Neural crest cell (in vitro differentiated cells): ENCODE measurements around the gene SENP8. TPM values are rescaled to one million over a fixed set of nuclear protein-coding genes. Genes with fewer than 3 reads are reported as not detected.

Experiments used
- DNase-seq: peaks from one replicate; pipeline ENCODE4 v3.0.0; 2021; ENCODE audit warnings: low read depth, mixed read lengths, low spot score
- H3K27ac Mint-ChIP-seq: one replicate; pipeline ENCODE4 v1.8.0; 2021; ENCODE audit warnings: mild to moderate bottlenecking, mixed read lengths; ENCODE audit not compliant: unreplicated experiment
- H3K27me3 Mint-ChIP-seq: 2 replicates; pipeline ENCODE4 v1.8.0; 2021; ENCODE audit warnings: low read depth, mild to moderate bottlenecking, mixed read lengths
- H3K36me3 Mint-ChIP-seq: 2 replicates; pipeline ENCODE4 v1.8.0; 2021; ENCODE audit warnings: low read depth, mild to moderate bottlenecking, mixed read lengths
- H3K4me1 Mint-ChIP-seq: 2 replicates; pipeline ENCODE4 v1.8.0; 2021; ENCODE audit warnings: mixed read lengths
- H3K4me3 Mint-ChIP-seq: one replicate; pipeline ENCODE4 v1.8.0; 2021; ENCODE audit warnings: mild to moderate bottlenecking, mixed read lengths
- H3K9me3 Mint-ChIP-seq: 2 replicates; pipeline ENCODE4 v1.8.0; 2021; ENCODE audit warnings: mixed read lengths
- CTCF ChIP-seq: fragments of 200-600 bp; sonication (generic); conservative IDR thresholded peaks from 2 replicates; pipeline ENCODE4 v1.5.0; 2021; ENCODE audit warnings: antibody characterized with exemption, mild to moderate bottlenecking
- total RNA-seq: library from RNA; stranded (reverse); gene quantifications from 2 replicates; pipeline ENCODE4 v1.2.1, GENCODE V29; 2021

SENP8 gene
- total RNA-seq, 1 donor from 2014 or later: 4.3 TPM

DNA sequence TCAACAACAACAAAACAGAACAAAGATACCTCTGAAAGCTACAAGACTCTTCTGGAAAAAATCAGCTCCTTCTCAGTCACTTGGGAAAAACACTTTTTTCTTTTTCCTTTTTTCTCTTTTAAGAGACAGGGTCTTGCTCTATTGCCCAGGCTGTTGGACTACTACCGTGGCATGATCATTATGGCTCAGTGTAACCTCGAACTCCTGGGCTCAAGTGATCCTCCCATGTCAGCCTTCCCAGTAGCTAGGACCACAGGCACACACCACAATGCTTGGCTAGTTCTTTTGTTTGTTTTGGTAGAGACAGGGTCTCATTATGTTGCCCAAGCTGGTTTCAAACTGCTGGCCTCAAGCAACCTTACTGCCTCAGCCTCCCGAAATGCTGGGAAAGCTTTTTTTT is 13.1 kb upstream of the SENP8 start:
- Mint-ChIP-seq H3K9me3 (no peaks in the 10 kb centered on the region), H3K27ac (no peak overlapping the region), H3K4me1 (peaks cover 4% of the 10 kb centered on the region), H3K36me3 (no peaks in the 10 kb centered on the region), H3K4me3 (no peak overlapping the region), H3K27me3 (no peaks in the 10 kb centered on the region)
- DNase-seq: no peak
- TF ChIP-seq CTCF: no peak

DNA sequence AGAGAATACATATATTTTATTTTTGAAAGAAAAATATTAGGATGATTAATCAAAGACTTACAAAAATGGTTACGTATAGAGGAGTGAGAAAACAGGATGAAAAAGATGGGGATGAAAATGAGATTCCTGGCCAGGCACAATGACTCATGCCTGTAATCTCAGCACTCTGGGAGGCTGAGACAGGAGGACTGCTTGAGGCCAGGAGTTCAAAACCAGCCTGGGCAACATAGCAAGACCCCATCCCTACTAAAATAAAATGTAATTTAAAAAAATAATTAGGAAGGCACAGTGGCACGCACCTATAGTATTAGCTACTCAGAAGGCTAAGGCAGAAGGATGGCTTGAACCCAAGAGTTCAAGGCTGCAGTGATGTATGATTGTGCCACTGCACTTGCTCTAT is 12.1 kb upstream of the SENP8 start:
- no peak for TF ChIP-seq CTCF
- DNase-seq: no peak
- Mint-ChIP-seq H3K9me3 (no peaks in the 10 kb centered on the region), H3K4me1 (peaks cover 4% of the 10 kb centered on the region), H3K27ac (no peak overlapping the region), H3K27me3 (no peaks in the 10 kb centered on the region), H3K4me3 (no peak overlapping the region), H3K36me3 (no peaks in the 10 kb centered on the region)

DNA sequence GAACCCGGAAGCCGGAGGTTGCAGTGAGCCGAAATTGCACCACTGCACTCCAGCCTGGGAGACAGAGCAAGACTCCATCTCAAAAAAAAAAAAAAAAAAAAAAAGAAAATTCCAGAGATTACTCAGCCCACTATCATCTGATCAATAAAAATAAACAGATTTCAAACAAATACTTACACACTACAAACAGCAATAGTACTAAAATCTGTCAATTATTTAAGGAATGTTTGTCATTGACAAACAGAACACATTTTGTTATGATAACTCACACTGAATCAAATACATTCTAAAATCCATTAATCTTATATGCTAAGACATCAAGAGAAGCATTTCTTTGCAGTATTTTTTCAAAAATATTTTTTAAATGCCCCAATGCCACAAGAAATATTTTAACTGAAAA is 7.8 kb upstream of the SENP8 start:
- H3K9me3 Mint-ChIP-seq: no peaks in the 10 kb centered on the region
- H3K36me3 Mint-ChIP-seq: no peaks in the 10 kb centered on the region
- H3K4me1 Mint-ChIP-seq: peaks cover 4% of the 10 kb centered on the region
- no peaks in the 10 kb centered on the region for H3K27me3 Mint-ChIP-seq
- H3K27ac Mint-ChIP-seq: no peak overlapping the region
- TF ChIP-seq CTCF: no peak
- no peak overlapping the region for H3K4me3 Mint-ChIP-seq
- DNase-seq: no peak

DNA sequence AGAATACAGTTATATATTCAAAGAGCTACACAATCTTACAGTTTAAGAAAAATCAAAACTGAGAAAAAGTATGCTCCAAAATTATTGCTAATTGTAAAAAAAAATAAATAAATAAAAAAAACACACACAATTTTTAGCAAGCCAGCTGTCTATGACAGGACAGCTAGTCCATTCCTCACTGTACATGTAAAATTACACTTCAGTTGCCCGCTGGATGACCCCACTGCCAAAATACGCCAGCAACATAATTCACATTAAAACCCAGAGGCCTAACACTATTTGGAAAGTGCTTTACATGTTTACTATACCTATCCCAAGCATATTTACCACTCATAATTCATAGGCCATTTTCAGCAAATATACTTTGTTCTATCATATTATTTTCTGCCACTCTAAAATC is 6.1 kb upstream of the SENP8 start:
- H3K4me3 Mint-ChIP-seq: no peak overlapping the region
- no peaks in the 10 kb centered on the region for H3K9me3 Mint-ChIP-seq
- DNase-seq: no peak
- H3K27me3 Mint-ChIP-seq: no peaks in the 10 kb centered on the region
- peaks cover 19% of the 10 kb centered on the region for H3K4me1 Mint-ChIP-seq
- no peak for TF ChIP-seq CTCF
- no peak overlapping the region for H3K27ac Mint-ChIP-seq
- H3K36me3 Mint-ChIP-seq: no peaks in the 10 kb centered on the region

DNA sequence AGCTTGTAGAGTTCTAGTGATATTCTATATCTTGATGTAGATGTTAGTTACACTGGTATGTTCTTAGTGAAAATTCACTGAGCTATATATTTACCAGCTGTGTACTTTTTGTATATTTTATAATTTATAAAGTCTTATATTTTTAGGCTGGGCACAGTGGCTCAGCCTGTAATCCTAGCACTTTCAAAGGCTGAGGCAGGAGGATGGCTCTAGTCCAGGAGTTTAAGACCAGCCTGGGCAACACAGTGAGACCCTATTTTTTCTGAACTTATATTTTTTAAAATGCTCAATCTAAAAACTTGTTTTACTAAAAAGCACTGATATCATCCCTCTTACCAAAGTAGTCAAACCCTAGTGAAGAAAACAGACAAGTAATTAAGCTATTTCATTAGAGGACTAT is 5.4 kb upstream of the SENP8 start:
- no peaks in the 10 kb centered on the region for H3K27me3 Mint-ChIP-seq
- H3K4me1 Mint-ChIP-seq: peaks cover 20% of the 10 kb centered on the region
- H3K9me3 Mint-ChIP-seq: no peaks in the 10 kb centered on the region
- H3K36me3 Mint-ChIP-seq: no peaks in the 10 kb centered on the region
- DNase-seq: no peak
- no peak overlapping the region for H3K27ac Mint-ChIP-seq
- no peak overlapping the region for H3K4me3 Mint-ChIP-seq
- TF ChIP-seq CTCF: no peak

- Mint-ChIP-seq H3K27me3 (no peaks in the 10 kb centered on the region), H3K27ac (no peak overlapping the region), H3K4me3 (peak overlapping the region; percentile 39), H3K9me3 (no peaks in the 10 kb centered on the region), H3K4me1 (peaks cover 22% of the 10 kb centered on the region), H3K36me3 (no peaks in the 10 kb centered on the region)
- no peak for DNase-seq
- no peak for TF ChIP-seq CTCF
Observed at GRCh38 chr15:72113347-72114031, 4.7 kb upstream of the SENP8 start.
